Natural killer cell (primary cell): Measurements from ENCODE around the gene B3GALT5. TPM values are rescaled to one million over a fixed set of nuclear protein-coding genes. Genes with fewer than 3 reads are reported as not detected.

ENCODE experiments used
- ATAC-seq, 3 donors: fragments of 150-1000 bp in 2 of 3; fragments of 200-7000 bp in 1 of 3; cut with Tn5 transposase; 1 replicate in 1 of 3; 2 replicates in 2 of 3; pipeline ENCODE4 v1.10.0; 2021; ENCODE audit warnings: mild to moderate bottlenecking in 2 of 3, moderate library complexity in 2 of 3
- DNase-seq, 2 donors: peaks; one replicate each; pipeline versions ENCODE4 v3.0.0 to v3.0.0-alpha.2; 2013 to 2021; ENCODE audit warnings: mixed read lengths in 1 of 2
- H3K27ac ChIP-seq: one replicate; pipeline ENCODE4 v1.5.1; 2013; ENCODE audit warnings: mild to moderate bottlenecking, low read length
- H3K27me3 ChIP-seq: one replicate; pipeline ENCODE4 v1.6.1; 2013; ENCODE audit warnings: low read length; ENCODE audit not compliant: control insufficient read depth, insufficient read depth
- H3K36me3 ChIP-seq: one replicate; pipeline ENCODE4 v1.6.1; 2013; ENCODE audit warnings: low read length; ENCODE audit not compliant: control insufficient read depth, insufficient read depth
- H3K4me1 ChIP-seq: one replicate; pipeline ENCODE4 v1.6.1; 2013; ENCODE audit warnings: low read length; ENCODE audit not compliant: control insufficient read depth, insufficient read depth
- H3K4me3 ChIP-seq: one replicate; pipeline ENCODE4 v1.5.1; 2013; ENCODE audit warnings: low read length
- H3K9me3 ChIP-seq: one replicate; pipeline ENCODE4 v1.6.1; 2013; ENCODE audit warnings: low read length; ENCODE audit not compliant: control insufficient read depth, insufficient read depth
- H3K27ac Mint-ChIP-seq, 2 donors: one replicate each; pipeline ENCODE4 v1.8.0; 2022; ENCODE audit warnings: mild to moderate bottlenecking in 2 of 2, mixed read lengths in 2 of 2, moderate library complexity in 1 of 2
- H3K27me3 Mint-ChIP-seq, 2 donors: one replicate each; pipeline ENCODE4 v1.8.0; 2022; ENCODE audit warnings: low read depth in 2 of 2, mixed read lengths in 2 of 2
- H3K36me3 Mint-ChIP-seq: one replicate; pipeline ENCODE4 v1.8.0; 2022; ENCODE audit warnings: mixed read lengths
- H3K4me1 Mint-ChIP-seq, 2 donors: one replicate each; pipeline ENCODE4 v1.8.0; 2022; ENCODE audit warnings: mixed read lengths in 2 of 2
- H3K4me3 Mint-ChIP-seq: one replicate; pipeline ENCODE4 v1.8.0; 2022; ENCODE audit warnings: mild to moderate bottlenecking, moderate library complexity, mixed read lengths
- H3K9me3 Mint-ChIP-seq, 2 donors: one replicate each; pipeline ENCODE4 v1.8.0; 2022; ENCODE audit warnings: mixed read lengths in 2 of 2
- WGBS: methylation state at CpG from one replicate; pipeline ENCODE4 v1.1.7; 2013; ENCODE audit warnings: missing lambda C conversion rate; ENCODE audit not compliant: insufficient coverage; 5-methylcytosine and 5-hydroxymethylcytosine counted together
- intact Hi-C: fragments of 100-400 bp; cut with micrococcal nuclease; formaldehyde crosslinking; loops from one replicate; pipeline ENCODE4 v1.14.2; 2022
- total RNA-seq, 4 donors: library from RNA; stranded (reverse); fragments of 120-200 nt in 1 of 4; gene quantifications; one replicate each; pipeline versions ENCODE4 v1.2.3 to v1.2.4, GENCODE V29; 2013 to 2022
- TF ChIP-seq, protein P1 (sequence below): fragments of 200-600 bp; IDR thresholded peaks from one replicate; pipeline ENCODE4 v1.8.0; 2022; ENCODE audit warnings: antibody characterized with exemption

B3GALT5 gene
- total RNA-seq, 3 donors from 2014 or later (not counting 1 experiment from before 2014, with no cell fraction given): 0.05 TPM; not detected in 2

DNA sequence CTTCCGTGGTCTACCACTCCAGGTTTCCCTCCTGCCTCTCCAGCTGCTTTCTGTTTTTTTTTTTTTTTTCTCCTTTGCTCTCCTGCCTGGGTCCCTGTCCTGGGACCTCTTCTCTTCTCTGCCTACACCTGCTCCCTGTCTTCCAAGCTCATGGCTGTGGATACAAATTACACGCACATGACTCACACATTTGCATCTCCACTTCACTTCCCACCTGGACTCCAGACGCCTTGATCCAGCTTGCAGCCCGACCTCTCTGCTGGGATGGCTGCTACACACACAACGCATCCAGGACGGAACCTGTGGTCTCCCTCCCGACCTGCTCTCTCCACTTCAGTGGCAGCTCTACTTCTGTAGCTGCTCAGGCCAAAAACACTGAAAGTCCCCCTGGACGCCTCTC lies 44.4 kb upstream of the B3GALT5 start:
- ATAC-seq (no peak), DNase-seq (no peak)
- peaks cover 2% of the 10 kb centered on the region for H3K27me3 ChIP-seq
- H3K27me3 Mint-ChIP-seq: peaks cover 0 to 5% of the 10 kb centered on the region in 2 donors
- no peak overlapping the region for H3K27ac Mint-ChIP-seq
- H3K9me3 Mint-ChIP-seq: peaks cover 0 to under 1% of the 10 kb centered on the region in 2 donors
- intact Hi-C loops: no loop called here
- H3K36me3 Mint-ChIP-seq: no peaks in the 10 kb centered on the region
- H3K4me3 Mint-ChIP-seq: no peak overlapping the region
- H3K4me1 Mint-ChIP-seq: no peaks in the 10 kb centered on the region
- TF ChIP-seq, protein P1, sequence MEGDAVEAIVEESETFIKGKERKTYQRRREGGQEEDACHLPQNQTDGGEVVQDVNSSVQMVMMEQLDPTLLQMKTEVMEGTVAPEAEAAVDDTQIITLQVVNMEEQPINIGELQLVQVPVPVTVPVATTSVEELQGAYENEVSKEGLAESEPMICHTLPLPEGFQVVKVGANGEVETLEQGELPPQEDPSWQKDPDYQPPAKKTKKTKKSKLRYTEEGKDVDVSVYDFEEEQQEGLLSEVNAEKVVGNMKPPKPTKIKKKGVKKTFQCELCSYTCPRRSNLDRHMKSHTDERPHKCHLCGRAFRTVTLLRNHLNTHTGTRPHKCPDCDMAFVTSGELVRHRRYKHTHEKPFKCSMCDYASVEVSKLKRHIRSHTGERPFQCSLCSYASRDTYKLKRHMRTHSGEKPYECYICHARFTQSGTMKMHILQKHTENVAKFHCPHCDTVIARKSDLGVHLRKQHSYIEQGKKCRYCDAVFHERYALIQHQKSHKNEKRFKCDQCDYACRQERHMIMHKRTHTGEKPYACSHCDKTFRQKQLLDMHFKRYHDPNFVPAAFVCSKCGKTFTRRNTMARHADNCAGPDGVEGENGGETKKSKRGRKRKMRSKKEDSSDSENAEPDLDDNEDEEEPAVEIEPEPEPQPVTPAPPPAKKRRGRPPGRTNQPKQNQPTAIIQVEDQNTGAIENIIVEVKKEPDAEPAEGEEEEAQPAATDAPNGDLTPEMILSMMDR: no peak
- H3K36me3 ChIP-seq: no peaks in the 10 kb centered on the region
- no peaks in the 10 kb centered on the region for H3K4me1 ChIP-seq
- no peak overlapping the region for H3K4me3 ChIP-seq
- H3K9me3 ChIP-seq: no peaks in the 10 kb centered on the region
- 69% methylated on average over 8 of the region's 8 CpGs for WGBS
- H3K27ac ChIP-seq: no peak overlapping the region

DNA sequence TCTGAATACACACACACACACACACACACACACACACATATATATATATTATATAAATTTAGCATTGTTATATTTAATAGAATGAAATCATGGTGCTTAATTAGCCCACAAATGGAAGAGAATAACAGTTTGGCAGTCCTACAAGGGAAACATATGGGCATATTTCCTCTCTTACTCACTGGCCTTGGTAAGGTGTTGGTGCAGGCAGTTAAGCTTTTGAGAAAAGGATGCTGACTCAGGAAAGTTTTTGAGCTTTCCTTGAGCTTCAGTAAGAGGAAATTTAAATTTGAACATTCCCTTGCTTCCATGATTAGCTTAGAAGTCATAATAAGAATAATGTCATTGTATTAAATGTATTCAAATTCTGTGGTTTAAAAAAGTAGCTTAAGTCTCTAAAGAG lies 37.0 kb upstream of the B3GALT5 start:
- ATAC-seq (no peak), DNase-seq (no peak)
- Histone ChIP-seq H3K27ac (no peak overlapping the region), H3K4me3 (no peak overlapping the region), H3K9me3 (no peaks in the 10 kb centered on the region), H3K36me3 (no peaks in the 10 kb centered on the region), H3K4me1 (no peaks in the 10 kb centered on the region), H3K27me3 (peaks cover 2% of the 10 kb centered on the region)
- Mint-ChIP-seq H3K27me3 (peaks cover 3 to 20% of the 10 kb centered on the region in 2 donors), H3K4me3 (no peak overlapping the region), H3K27ac (no peak overlapping the region), H3K4me1 (no peaks in the 10 kb centered on the region), H3K9me3 (peaks cover 0 to 2% of the 10 kb centered on the region in 2 donors), H3K36me3 (no peaks in the 10 kb centered on the region)
- TF ChIP-seq, protein P1: no peak
- intact Hi-C loops: no loop called here

DNA sequence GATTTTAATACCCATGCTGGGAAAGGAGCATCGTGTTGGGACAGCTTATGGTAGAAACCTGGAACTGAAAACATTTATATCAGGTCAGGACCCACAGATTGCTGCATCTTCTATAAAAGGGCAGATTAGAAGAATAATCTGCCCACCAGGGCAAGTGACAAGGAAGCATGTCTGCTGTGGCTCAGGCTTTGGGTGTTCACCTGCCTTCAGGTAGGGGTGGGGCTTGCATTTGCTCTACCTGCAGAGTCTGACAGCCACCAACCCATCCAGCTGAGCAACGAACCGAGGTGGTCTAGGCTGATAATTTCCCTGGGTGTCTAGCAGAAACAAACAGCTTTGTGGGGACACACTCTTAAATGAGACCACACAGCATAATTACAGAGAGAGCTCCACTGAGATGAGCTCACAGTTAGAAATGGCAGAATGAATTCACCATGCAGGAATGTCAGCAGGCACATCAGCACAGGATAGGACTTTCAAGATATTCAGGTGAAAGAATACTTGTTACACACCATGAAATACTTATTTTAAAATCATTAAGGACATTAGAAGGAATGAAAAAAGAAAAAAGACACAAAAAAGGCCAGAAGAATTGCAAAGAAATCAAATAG lies 36.1 kb upstream of the B3GALT5 start:
- H3K9me3 Mint-ChIP-seq: peaks cover 0 to 2% of the 10 kb centered on the region in 2 donors
- Histone ChIP-seq H3K36me3 (no peaks in the 10 kb centered on the region), H3K27ac (no peak overlapping the region), H3K4me1 (no peaks in the 10 kb centered on the region), H3K4me3 (no peak overlapping the region), H3K9me3 (no peaks in the 10 kb centered on the region), H3K27me3 (peaks cover 2% of the 10 kb centered on the region)
- no peak overlapping the region for H3K27ac Mint-ChIP-seq
- intact Hi-C loops: no loop called here
- WGBS: 64% methylated on average over 3 of the region's 3 CpGs
- ATAC-seq (no peak), DNase-seq (no peak)
- TF ChIP-seq, protein P1: no peak
- H3K4me3 Mint-ChIP-seq: no peak overlapping the region
- no peaks in the 10 kb centered on the region for H3K36me3 Mint-ChIP-seq
- H3K4me1 Mint-ChIP-seq: no peaks in the 10 kb centered on the region
- H3K27me3 Mint-ChIP-seq: peaks cover 3 to 16% of the 10 kb centered on the region in 2 donors

DNA sequence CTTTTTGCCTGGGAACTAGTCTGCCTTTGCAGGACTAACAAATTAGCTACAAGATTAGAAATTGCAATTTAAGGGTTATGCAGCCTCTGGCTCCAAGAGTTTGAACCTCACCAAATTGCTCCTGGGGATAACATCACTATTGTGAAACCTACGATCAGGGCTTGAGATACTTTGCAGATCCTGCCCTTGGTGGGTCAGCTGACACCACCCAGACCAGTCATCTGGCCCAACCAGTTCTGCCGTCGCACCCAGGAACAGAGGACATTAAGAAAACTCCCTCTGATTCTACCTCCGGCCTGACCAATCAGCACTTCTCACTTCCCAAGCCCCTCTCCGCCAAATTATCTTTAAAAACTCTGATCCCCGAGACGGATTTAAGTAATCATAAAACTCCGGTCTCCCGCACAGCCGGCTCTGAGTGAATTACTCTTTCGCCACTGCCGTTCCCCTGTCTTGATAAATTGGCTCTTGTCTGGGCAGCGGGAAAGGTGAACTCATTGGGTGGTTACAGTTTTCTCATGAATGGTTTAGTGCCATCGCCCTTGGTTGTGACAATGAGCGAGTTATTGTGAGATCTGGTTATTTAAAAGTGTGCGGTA lies 32.9 kb upstream of the B3GALT5 start:
- Histone ChIP-seq H3K4me3 (no peak overlapping the region), H3K36me3 (no peaks in the 10 kb centered on the region), H3K4me1 (no peaks in the 10 kb centered on the region), H3K27ac (no peak overlapping the region), H3K27me3 (no peaks in the 10 kb centered on the region), H3K9me3 (no peaks in the 10 kb centered on the region)
- peaks cover 0 to 15% of the 10 kb centered on the region in 2 donors for H3K27me3 Mint-ChIP-seq
- no peak overlapping the region for H3K4me3 Mint-ChIP-seq
- DNase-seq (no peak), ATAC-seq (no peak)
- TF ChIP-seq, protein P1: no peak
- intact Hi-C loops: no loop called here
- H3K4me1 Mint-ChIP-seq: no peaks in the 10 kb centered on the region
- no peaks in the 10 kb centered on the region for H3K36me3 Mint-ChIP-seq
- 93% methylated on average over 16 of the region's 16 CpGs for WGBS
- H3K9me3 Mint-ChIP-seq: no peaks in the 10 kb centered on the region
- H3K27ac Mint-ChIP-seq: no peak overlapping the region
